HG02763 (cell line): Measurements from ENCODE around the gene NDUFB2.
"Not testable (repeated sequence)": the region's sequence is repeated elsewhere in the genome, so short reads cannot be mapped to it uniquely, and the experiment has no call there.

Source experiments
- ATAC-seq: cut with Tn5 transposase; IDR thresholded peaks from one replicate; pipeline ENCODE4 v1.9.1; 2021; ENCODE audit warnings: mild to moderate bottlenecking, moderate library complexity; ENCODE audit not compliant: unreplicated experiment

The NDUFB2 gene

GRCh38 chr7:140689199-140690152 lies 7.0 kb upstream of the NDUFB2 start:
- no peak for ATAC-seq

- no peak for ATAC-seq
These were observed 5.0 kb upstream of the NDUFB2 start for GRCh38 chr7:140691376-140692045.

- not testable (repeated sequence) for ATAC-seq
These were observed 2.7 kb upstream of the NDUFB2 start for GRCh38 chr7:140693849-140694248.

GRCh38 chr7:140694592-140694991 lies 1.9 kb upstream of the NDUFB2 start:
- ATAC-seq, result no peak

- ATAC-seq, result no peak
These were observed 1.1 kb upstream of the NDUFB2 start for GRCh38 chr7:140695381-140695780.

GRCh38 chr7:140696024-140696679 lies 356 bp upstream of the NDUFB2 start:
- ATAC-seq, result peak; percentile 93

- ATAC-seq, result no peak
These were observed 1.1 kb downstream of the NDUFB2 start for GRCh38 chr7:140697447-140698143.

GRCh38 chr7:140698477-140698876 lies 2.0 kb downstream of the NDUFB2 start:
- ATAC-seq, result no peak

GRCh38 chr7:140702774-140703173 lies 6.3 kb downstream of the NDUFB2 start:
- ATAC-seq, result no peak

GRCh38 chr7:140704205-140704604 lies 7.7 kb downstream of the NDUFB2 start:
- no peak for ATAC-seq

- no peak for ATAC-seq
These were observed 10.6 kb downstream of the NDUFB2 start for GRCh38 chr7:140707132-140707531.

- ATAC-seq, result not testable (repeated sequence)
These were observed 12.3 kb downstream of the NDUFB2 start for GRCh38 chr7:140708764-140709163.

- not testable (repeated sequence) for ATAC-seq
These were observed 15.9 kb downstream of the NDUFB2 start for GRCh38 chr7:140712392-140712791.

- ATAC-seq, result no peak
These were observed 18.0 kb downstream of the NDUFB2 start for GRCh38 chr7:140714331-140715040.

- ATAC-seq, result no peak
These were observed 23.2 kb downstream of the NDUFB2 start for GRCh38 chr7:140719721-140720120.

- no peak for ATAC-seq
These were observed 25.7 kb downstream of the NDUFB2 start for GRCh38 chr7:140722254-140722653.

GRCh38 chr7:140723006-140723405 lies 26.5 kb downstream of the NDUFB2 start:
- no peak for ATAC-seq

- no peak for ATAC-seq
These were observed 27.1 kb downstream of the NDUFB2 start for GRCh38 chr7:140723574-140723973.

GRCh38 chr7:140724706-140725105 lies 28.2 kb downstream of the NDUFB2 start:
- ATAC-seq, result no peak

GRCh38 chr7:140726281-140726680 lies 29.8 kb downstream of the NDUFB2 start:
- ATAC-seq, result no peak
